ENCODE measurements around the gene KDM4C. TPM values are rescaled to one million over a fixed set of nuclear protein-coding genes. Genes with fewer than 3 reads are reported as not detected.
"Not testable (repeated sequence)": the region's sequence is repeated elsewhere in the genome, so short reads cannot be mapped to it uniquely, and the experiment has no call there.

The KDM4C gene
- total and polyA plus RNA-seq, 8 donors, result 6.7 to 129 (median 79.9) TPM

- intact Hi-C loops (cut with DNase I; ENCODE audit: low total_unique reads), result no loop called here
- WGBS, 5 donors, result 55 to 72% (median 68%) methylated on average over 1 of the region's 1 CpG
- peaks cover 5 to 30% (median 12%) of the 10 kb centered on the region in 4 donors for H3K4me1 ChIP-seq
- no peak overlapping the region for H3K27ac ChIP-seq
- H3K27me3 ChIP-seq, result no peaks in the 10 kb centered on the region
- TF ChIP-seq POLR2A (IDR thresholded peaks at IDR 0.05), result no peak
- no peak for TF ChIP-seq EP300 (IDR thresholded peaks at IDR 0.05)
- TF ChIP-seq POLR2AphosphoS5 (IDR thresholded peaks at IDR 0.05), result no peak
- TF ChIP-seq CTCF (IDR thresholded peaks at IDR 0.05), result no peak
- peaks cover 0 to 3% (median 0%) of the 10 kb centered on the region in 4 donors for H3K36me3 ChIP-seq
- H3K4me3 ChIP-seq, result no peak overlapping the region
- H3K9me3 ChIP-seq, result no peaks in the 10 kb centered on the region
- DNase-seq, result no peak
Measured at GRCh38 chr9:6944093-6944551, 186.3 kb downstream of the KDM4C start.

GRCh38 chr9:6944896-6945295 is 187.1 kb downstream of the KDM4C start:
- no peaks in the 10 kb centered on the region for H3K9me3 ChIP-seq
- H3K27me3 ChIP-seq, result no peaks in the 10 kb centered on the region
- H3K4me1 ChIP-seq, result peaks cover 5 to 28% (median 11%) of the 10 kb centered on the region in 4 donors
- no peak overlapping the region for H3K27ac ChIP-seq
- DNase-seq, result no peak
- H3K4me3 ChIP-seq, result no peak overlapping the region
- no peak for TF ChIP-seq EP300 (IDR thresholded peaks at IDR 0.05)
- no peak for TF ChIP-seq POLR2A (IDR thresholded peaks at IDR 0.05)
- intact Hi-C loops (cut with DNase I; ENCODE audit: low total_unique reads), result no loop called here
- peaks cover 0 to 3% (median 0%) of the 10 kb centered on the region in 4 donors for H3K36me3 ChIP-seq
- 91 to 92% (median 91%) methylated on average over 4 of the region's 4 CpGs for WGBS, 5 donors

- Histone ChIP-seq H3K27me3 (no peaks in the 10 kb centered on the region), H3K9me3 (no peaks in the 10 kb centered on the region), H3K4me3 (no peak overlapping the region), H3K36me3 (peaks cover 0 to 3% (median 0%) of the 10 kb centered on the region in 4 donors), H3K4me1 (peaks cover 5 to 28% (median 11%) of the 10 kb centered on the region in 4 donors), H3K27ac (no peak overlapping the region)
- intact Hi-C loops (cut with DNase I; ENCODE audit: low total_unique reads), result no loop called here
- TF ChIP-seq POLR2AphosphoS5 (IDR thresholded peaks at IDR 0.05), result no peak
- TF ChIP-seq EP300 (IDR thresholded peaks at IDR 0.05), result no peak
- no peak for TF ChIP-seq POLR2A (IDR thresholded peaks at IDR 0.05)
- no peak for TF ChIP-seq CTCF (IDR thresholded peaks at IDR 0.05)
- DNase-seq, result no peak
Measured at GRCh38 chr9:6945816-6946215, 188.0 kb downstream of the KDM4C start.

- Histone ChIP-seq H3K4me1 (peaks cover 5 to 28% (median 11%) of the 10 kb centered on the region in 4 donors), H3K36me3 (peaks cover 0 to 3% (median 0%) of the 10 kb centered on the region in 4 donors), H3K27ac (no peak overlapping the region), H3K27me3 (no peaks in the 10 kb centered on the region), H3K4me3 (no peak overlapping the region), H3K9me3 (no peaks in the 10 kb centered on the region)
- no peak for TF ChIP-seq POLR2AphosphoS5 (IDR thresholded peaks at IDR 0.05)
- no peak for TF ChIP-seq POLR2A (IDR thresholded peaks at IDR 0.05)
- TF ChIP-seq CTCF (IDR thresholded peaks at IDR 0.05), result no peak
- no peak for TF ChIP-seq EP300 (IDR thresholded peaks at IDR 0.05)
- intact Hi-C loops (cut with DNase I; ENCODE audit: low total_unique reads), result no loop called here
- no peak for DNase-seq
- 50 to 69% (median 56%) methylated on average over 3 of the region's 3 CpGs for WGBS, 5 donors
Measured at GRCh38 chr9:6946583-6947166, 188.9 kb downstream of the KDM4C start.

- H3K4me3 ChIP-seq; intact Hi-C loops (cut with DNase I; ENCODE audit: low total_unique reads); H3K36me3 ChIP-seq; H3K27ac ChIP-seq; H3K27me3 ChIP-seq; H3K9me3 ChIP-seq; DNase-seq: not testable (repeated sequence)
- peaks cover 5 to 21% (median 9%) of the 10 kb centered on the region in 4 donors for H3K4me1 ChIP-seq
- 92 to 98% (median 97%) methylated on average over 20 to 27 of the region's 31 CpGs for WGBS, 5 donors
Measured at GRCh38 chr9:6948921-6949320, 191.1 kb downstream of the KDM4C start.
